Retinal pigment epithelial cell (primary cell): ENCODE measurements around the gene ITGAL.
A peak's percentile ranks its signal among the peaks of the same experiment; 100 is the strongest.

Source experiments
- DNase-seq: peaks from one replicate; pipeline ENCODE4 v3.0.0-alpha.2; 2010; ENCODE audit warnings: low read depth
- H3K4me3 ChIP-seq: 2 replicates; pipeline ENCODE4 v1.5.1; 2011; ENCODE audit warnings: mild to moderate bottlenecking, low read length, control low read depth, moderate library complexity
- CTCF ChIP-seq: conservative IDR thresholded peaks from 2 replicates; pipeline ENCODE4 v1.5.1; 2011; ENCODE audit warnings: low read depth, low read length, control low read depth, inconsistent platforms

Gene ITGAL

DNA sequence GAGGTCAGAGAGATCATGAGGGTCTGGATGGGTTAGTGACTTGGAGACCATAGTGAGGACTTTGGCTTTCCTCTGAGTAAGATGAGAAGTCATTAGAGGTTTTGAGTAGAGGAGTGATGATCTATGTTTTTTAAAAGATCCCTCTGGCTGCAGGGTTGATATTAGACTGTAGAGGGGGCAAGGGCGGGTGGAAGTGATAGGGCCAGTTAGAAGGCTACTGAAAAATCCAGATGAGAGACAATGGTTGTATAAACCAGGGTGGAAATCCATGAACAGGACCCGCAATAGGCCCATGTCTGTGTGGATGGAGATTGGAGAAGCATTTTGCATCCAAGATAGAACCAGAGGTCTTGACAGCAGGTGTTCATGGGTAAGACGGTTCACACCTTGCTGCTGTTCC lies 9.8 kb downstream of the ITGAL start:
- no peak for DNase-seq
- TF ChIP-seq CTCF, result peak; percentile 27
- H3K4me3 ChIP-seq, result no peak overlapping the region

DNA sequence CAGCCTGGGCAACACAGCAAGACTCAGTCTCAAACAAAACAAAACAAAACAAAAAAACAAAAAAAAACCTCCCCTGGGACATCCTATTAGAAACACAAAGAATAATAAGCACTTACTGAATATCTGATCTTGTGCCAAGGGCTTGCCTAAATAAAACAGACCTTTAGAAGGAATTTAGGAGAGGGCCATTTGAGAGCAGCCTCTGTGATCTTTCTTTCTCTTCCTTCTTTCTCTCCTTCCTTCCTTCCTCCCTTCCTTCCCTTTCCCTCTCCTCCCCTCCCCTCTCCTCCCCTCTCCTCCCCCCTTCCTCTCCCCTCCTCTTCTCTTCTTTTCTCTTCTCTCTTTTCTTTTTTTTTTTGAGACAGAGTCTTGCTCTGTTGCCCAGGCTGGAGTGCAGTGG lies 12.3 kb downstream of the ITGAL start:
- DNase-seq, result no peak
- H3K4me3 ChIP-seq, result no peak overlapping the region
- no peak for TF ChIP-seq CTCF

- no peak for TF ChIP-seq CTCF
- H3K4me3 ChIP-seq, result no peak overlapping the region
- DNase-seq, result no peak
These were observed 13.4 kb downstream of the ITGAL start for GRCh38 chr16:30485818-30486436.

GRCh38 chr16:30488764-30489605 lies 16.4 kb downstream of the ITGAL start:
- H3K4me3 ChIP-seq, result no peak overlapping the region
- DNase-seq, result no peak
- TF ChIP-seq CTCF, result no peak

DNA sequence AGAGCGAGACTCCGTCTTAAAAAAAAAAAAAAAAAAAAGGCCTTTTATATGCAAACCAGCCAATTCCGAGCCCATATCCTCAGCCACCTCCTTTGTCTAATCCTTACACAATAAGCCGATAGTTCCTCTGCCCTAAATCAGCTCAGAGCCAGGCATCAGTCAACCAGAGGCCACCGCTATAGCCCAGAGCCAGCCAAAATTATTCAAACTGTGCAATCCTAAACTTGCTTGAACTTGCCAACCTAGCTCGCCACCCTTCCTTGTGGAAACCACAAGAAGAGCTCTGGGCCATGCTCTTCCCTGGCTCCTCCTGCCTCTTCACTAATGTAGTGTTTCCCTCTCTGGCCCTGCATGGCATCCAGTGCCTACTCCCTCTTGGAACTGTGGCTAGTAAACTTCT lies 17.7 kb downstream of the ITGAL start:
- H3K4me3 ChIP-seq, result no peak overlapping the region
- no peak for TF ChIP-seq CTCF
- no peak for DNase-seq

GRCh38 chr16:30491229-30491628 lies 18.7 kb downstream of the ITGAL start:
- no peak overlapping the region for H3K4me3 ChIP-seq
- DNase-seq, result no peak
- no peak for TF ChIP-seq CTCF

DNA sequence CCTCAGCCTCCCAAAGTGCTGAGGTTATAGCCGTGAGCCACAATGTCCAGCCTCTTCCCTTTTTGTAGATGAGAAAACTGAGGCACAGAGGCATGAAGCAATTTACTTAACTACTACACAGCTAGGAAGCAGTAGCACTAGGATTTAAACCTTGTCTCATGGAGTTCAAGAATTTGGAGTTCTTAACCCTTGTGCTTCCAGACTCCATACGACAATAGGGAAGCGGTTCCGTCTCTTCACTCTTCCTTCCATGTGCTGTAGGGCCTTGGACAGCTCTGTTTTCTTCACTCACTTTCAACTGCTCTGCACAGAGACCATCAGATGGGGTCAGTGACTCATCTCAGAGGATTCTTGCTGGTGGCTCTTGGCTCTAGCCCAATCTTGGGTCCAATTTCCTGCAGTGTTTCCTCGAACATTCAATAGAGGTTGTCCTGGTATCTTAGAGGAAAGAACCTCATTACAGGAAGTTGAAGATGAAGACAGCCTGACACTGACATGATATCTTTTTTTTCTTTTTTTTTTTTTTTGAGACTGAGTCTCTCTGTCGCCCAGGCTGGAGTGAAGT lies 19.3 kb downstream of the ITGAL start:
- TF ChIP-seq CTCF, result no peak
- H3K4me3 ChIP-seq, result no peak overlapping the region
- peak; percentile 11 for DNase-seq
